ENCODE data around the gene HDAC4.

The HDAC4 gene

DNA sequence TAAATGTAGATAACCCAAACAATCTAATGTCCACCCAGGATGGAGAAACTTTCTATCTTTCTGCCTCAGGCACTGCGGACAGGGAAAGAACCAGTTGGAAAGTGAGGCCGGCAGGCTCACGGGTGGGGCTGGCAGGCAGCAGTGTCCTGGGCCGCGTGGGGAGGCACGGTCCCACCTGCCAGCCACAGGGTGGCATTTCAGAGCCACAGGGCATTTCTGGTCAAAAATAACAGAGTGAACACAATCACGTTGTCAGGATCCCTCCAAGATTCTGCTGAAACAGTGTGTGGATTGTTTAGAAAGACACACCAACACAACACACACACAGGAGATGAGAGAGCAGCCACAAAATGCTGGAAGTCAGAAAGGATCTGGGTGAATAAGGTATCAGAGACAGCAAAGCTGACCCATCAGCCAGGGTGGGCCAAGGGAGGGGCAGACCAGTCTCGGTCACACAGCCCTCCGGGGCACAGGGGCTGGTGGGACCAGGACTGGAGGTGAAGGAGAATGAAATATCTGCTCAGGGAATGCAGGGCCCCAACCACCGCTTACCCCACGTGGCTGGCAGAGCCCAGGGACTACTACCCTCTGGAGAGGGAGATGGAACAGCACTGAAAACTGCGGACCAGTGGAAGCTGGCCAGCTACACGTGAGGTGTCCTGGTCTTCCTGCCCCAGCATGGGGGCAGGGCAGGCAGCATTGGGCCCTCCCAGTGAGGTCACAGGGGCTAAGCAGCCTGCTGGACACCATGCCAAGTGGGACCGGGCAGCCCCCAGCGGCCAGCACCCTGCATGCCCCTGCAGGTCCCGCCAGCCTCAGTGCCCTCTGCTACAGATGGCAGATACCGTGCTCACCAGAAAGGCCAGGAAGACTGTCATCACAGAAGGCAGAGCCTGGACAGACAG lies 173.9 kb downstream of the HDAC4 start:
- no peak for DNase-seq (ENCODE audit: low read depth in 2 of 2, low spot score in 1 of 2)

DNA sequence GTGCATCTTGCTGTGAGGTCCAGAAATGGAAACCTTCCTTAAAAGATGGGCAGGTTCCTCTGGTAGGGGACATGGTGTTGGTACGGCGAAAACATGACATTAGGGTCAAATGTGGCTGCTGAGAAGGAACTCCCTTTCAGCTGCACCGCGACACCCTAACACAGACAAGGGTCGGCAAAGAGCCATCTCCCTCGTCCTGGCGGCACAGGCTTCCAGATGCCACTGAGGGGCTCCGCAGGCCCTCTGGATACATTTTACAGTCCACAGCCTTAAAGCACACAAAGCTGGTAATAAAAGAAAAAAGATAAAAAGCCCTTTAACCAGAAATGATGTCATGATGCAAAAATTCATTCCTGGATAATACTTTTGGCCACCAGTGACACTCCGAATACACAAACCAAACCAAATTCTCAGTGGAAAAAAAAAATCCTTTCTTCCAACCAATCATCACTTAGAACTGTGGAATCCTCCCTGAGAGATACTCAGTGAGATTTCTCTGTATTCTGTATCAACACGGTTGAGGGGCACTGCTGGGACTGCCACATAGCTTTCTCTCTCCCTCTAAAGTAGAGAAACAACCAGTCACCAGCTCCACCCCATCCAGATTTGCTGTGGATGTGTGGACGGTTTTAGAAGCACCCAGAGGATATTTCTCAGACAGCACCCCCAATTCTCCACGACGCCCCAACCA lies 174.8 kb downstream of the HDAC4 start:
- DNase-seq (ENCODE audit: low read depth in 2 of 2, low spot score in 1 of 2), result no peak

DNA sequence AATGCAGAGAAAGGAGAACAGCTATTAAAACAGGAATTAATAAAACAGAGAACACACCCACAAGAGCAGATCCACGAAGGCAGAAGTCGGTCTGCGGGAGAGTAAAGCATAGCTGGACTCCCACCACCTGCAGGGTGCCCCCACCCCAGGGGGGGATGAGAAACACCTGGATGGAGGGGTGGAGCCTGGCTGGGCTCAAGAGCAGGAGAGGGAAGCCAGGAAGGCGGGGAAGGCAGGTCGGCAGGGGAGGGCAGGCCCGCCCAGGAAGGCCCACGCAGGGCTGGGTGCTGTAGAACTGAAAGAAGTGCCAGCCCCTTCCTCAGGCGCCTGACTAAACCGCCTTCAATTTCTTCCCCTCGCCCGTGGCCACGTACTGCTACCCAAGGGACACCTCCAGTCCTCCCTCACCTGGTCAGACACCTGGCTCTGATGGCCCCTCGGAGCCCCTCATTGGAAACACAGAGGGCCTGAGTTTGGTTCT lies 175.4 kb downstream of the HDAC4 start:
- DNase-seq (ENCODE audit: low read depth in 2 of 2, low spot score in 1 of 2), result no peak

DNA sequence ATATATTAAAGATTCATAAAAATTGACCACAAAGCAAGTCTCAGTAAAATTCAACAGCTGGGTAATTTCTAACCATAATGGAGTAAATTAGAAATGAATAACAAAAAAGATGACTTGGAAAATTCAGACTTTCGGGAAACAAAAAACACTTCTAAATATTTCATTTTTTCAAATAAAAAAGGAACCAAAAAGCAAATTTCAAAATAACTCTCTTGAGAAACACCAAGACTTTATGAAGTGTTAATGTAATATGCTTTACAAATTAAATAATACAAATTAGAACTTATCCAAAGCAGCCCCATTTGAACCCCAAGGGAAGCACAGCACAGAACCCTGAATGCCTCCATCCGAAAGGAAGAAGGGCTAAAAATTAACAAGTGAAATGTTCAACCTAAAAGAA lies 175.9 kb downstream of the HDAC4 start:
- no peak for DNase-seq (ENCODE audit: low read depth in 2 of 2, low spot score in 1 of 2)

DNA sequence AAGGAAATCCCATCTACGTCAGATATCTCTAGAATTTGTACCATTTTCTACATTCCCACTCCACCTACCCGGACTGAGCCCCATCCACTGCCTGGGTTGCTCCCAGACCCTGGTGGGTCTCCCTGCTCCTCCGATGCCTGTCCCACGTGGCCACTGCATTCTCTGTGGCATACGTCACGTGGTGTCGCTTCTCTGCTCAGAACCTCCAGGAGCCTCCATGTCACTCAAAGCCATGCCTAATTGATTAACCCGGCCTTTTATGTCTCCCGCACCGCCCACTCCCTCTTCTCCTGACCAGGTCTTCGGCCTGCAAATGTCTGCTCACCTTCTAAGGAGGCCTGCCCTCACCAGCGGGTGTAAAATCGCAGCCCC lies 176.6 kb downstream of the HDAC4 start:
- no peak for DNase-seq (ENCODE audit: low read depth in 2 of 2, low spot score in 1 of 2)

DNA sequence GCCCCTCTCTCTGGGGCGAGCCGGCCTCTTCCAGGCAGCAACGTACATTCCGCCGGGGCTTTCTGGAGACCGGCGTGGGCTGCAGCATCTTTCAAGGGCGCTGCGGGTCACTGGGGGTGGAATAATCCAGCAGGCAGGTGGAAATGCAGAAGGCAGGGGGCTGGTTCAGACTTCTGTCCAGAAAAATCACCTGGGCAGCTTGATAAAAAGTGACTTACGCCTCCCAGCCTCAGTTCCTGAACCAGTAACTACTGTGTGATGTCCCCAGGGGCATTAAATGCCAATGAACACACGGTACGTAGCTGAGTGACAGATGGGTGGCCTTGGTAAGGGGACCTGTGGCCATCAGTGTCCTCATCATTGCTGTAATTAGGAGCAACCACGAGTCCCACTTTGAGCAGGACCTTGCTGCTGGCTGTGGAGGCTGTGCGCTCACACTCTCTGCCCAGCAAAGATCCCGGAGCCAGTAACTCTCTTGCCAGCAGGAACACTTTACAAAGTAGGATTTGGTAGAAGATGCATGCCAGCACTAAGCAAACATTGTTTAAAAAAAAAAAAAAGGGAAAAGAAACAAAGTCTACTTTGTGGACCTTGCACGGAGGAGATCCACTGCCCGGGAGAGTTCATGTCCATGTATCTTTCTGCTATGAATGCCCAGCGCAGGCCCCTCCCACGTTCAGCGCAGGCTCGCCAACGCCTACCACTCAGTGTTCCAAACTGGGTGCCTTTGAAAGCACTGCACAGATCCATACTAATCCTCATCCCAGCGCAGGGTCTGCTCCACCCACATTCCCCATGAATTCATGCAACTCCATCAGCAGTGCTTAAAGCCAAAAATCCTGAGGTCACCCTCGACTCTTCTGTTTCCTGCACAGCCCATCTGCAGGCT lies 177.3 kb downstream of the HDAC4 start:
- DNase-seq (ENCODE audit: low read depth in 2 of 2, low spot score in 1 of 2), result no peak

DNA sequence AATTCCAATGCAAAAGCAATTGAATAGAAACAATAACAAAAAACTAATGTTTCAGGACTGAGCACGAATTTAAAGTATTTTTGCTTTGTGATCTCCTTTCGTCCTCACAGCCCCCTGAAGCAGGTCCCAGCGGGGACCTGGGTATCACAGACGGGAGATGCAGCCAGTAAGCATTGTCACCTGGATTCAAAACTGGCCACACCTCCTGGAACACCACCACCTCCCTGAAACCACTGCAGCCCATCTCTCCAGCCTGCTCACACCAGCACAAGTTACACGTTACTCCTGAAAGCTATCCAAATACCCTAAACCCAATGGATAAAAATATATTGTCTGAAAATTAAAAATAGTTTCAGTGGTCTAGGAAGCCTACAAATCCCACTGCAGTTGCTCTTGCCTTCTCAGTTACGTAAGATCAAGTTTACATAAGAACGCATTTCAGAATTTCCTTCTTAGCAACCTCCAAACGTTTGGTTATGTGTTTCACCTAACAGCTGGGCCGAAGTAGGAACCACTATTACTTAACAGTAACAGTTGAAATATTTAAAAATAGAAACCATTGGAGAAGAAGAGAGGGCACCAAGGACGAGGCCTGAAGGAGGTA lies 178.0 kb downstream of the HDAC4 start:
- no peak for DNase-seq (ENCODE audit: low read depth in 2 of 2, low spot score in 1 of 2)

DNA sequence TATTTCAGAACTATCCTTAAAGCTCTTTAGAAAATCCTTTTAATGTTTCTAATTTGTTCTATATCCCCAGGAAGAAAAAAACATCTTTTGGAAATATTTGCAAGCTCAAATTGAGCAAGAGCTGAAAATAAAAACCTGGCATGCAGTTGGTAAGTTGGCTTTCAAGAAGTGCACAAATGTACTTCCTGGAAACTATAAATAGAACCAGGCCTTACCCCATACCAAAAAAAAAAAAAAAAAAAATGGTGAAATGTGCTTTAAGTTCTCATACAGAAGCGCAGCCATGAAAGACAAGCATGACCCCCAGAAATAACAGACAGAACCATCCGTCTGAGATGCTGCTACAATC lies 178.5 kb downstream of the HDAC4 start:
- DNase-seq (ENCODE audit: low read depth in 2 of 2, low spot score in 1 of 2), result no peak

DNA sequence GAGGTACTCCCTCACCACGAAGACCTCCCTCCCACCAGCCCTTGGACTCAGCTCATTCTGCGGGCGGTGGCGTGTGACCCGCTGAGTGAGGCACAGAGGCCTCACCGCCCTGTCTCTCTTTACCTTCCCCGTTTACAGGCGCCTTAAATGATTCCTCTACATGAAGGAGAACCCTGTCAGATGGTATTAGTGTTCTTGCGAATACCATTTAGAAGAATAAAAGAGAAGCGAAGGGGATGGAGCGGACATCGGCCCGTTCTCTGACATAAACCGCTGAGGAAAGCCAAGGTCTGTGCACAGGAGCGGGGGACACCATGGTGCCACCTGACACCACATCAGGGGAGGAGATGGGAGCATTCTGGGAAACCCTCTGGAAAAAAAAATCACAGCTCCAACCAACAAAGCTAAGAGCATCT lies 179.8 kb downstream of the HDAC4 start:
- DNase-seq (ENCODE audit: low read depth in 2 of 2, low spot score in 1 of 2), result no peak

DNA sequence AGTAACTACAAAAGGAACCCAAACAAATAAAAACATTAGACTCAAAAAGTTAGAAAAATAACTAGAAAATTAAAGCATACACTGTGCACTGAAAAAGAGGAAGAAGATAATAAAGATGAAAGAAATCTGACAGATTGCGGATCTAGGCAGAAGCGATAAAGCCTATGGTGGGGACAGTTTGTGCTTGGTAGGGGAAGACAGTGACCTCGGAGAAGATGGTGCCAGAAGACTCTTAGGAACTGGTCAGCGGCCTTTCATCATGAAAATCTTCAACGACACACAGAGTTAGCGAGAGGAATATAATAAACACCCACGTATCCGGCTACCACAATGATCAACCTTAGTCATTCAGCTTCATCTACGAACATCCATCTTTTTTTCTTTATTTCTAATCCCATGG lies 180.5 kb downstream of the HDAC4 start:
- no peak for DNase-seq (ENCODE audit: low read depth in 2 of 2, low spot score in 1 of 2)

DNA sequence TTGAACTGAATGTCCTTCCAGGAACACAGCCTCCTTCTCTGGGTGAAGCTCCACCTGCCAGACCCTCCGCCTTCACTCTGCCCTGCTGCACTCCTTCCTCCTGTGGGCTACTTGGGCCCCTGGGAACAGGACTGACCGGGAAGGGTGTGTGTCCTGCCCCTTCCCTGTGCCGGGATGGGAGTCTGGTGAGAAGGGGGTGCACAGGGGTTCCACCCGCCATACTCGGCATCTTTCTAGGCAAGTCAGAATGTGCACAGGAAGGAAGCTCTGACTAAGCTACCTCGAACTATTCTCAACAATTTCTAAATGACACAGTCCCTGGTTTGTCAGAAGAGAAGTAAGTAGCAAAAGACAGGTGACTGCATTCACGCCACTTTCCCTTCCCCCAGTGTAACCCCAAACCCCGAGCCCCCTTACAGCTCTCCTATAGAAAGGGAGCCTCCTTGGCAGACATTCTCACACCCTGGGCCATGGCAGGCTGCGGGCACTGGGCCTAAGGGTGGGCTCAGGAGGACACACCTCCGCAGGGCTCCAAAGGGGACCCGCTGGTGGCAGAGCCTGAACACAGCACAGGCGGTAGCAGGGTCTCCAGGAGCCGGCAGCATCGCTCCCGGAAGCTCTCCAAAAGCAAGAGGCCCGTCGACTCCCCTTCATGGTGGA lies 184.1 kb downstream of the HDAC4 start:
- no peak for DNase-seq (ENCODE audit: low read depth in 2 of 2, low spot score in 1 of 2)

DNA sequence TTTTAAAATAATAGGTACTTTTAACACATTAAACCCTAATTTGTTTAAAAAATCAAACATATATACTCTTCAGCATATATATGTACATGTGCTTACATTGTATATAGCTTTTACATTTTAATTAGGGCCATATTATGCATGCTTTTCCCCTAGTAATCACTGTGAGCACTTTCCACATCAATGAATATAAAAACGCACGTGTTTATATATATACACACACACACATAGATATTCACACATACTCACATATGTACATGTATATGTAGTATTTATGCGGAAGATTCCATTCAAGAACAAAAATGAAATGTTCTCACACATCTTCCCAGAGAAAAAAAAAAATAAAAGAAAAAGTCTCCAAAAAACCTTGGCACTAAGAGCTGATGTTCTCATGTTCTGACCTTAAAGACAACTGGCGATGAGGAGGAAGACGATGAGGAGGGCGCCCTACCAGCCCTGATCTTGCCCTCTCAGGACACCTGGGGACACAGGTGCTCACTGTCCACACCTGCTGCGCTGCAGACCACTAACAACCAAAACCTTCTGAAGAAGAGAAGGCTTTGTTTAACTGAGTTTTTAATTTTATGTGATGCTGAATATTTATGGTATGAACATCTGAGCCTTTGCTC lies 184.7 kb downstream of the HDAC4 start:
- DNase-seq (ENCODE audit: low read depth in 2 of 2, low spot score in 1 of 2), result no peak

DNA sequence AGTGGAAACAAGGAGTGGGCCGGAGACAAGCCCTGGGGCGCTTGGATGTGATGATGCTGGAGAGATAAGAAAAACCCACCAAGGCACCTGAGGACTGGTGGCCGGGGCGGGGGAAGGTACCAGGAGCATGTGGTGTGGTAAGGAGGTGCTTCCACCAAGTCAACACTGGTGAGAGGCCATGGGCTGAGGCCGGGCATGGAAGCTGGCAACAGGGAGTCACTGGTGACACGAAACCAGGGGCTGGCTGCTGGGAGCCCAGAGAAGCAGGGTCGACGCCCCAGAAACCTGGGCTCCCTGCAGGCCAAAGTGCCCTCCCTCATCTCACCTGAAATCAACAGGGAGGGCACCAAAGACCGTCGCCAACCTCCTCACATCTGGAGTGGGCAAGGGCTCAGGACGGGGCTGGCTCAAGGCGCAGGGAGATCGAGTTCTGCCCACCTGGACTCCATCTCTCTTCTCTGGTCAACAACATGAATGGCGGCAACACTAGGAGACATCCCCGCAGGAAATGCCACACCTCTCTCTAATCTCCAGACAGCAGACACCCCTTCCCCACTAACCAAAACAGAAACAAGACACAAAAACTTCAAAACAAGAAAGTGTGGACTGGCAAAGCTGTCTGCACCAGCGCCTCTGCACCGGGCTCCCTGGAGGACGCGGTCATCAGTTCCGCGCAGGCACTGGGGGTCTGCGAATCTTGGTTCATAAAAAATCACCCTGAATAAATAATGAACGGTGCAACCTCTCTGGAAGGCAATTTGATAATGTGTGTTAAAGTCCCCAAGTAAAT lies 185.5 kb downstream of the HDAC4 start:
- DNase-seq (ENCODE audit: low read depth in 2 of 2, low spot score in 1 of 2), result no peak

DNA sequence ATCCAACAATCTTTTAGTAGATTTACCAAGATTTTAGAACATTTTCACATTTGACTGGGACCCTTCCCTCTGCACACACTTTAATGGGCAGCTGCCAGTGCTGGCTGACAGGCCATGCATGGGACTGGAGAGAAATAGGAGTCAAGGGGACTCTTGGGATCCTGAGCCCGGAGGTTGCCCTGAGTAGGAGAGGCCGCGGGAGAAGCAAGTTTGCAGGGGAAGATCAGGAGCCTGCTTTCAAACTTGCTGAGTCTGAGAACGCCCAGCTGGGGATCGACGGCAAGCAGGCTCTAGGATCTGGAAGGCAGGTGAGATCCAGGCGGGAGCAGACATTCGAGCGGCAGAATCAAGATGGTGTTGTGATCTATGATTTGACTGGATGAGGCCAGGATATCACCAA lies 186.1 kb downstream of the HDAC4 start:
- no peak for DNase-seq (ENCODE audit: low read depth in 2 of 2, low spot score in 1 of 2)

DNA sequence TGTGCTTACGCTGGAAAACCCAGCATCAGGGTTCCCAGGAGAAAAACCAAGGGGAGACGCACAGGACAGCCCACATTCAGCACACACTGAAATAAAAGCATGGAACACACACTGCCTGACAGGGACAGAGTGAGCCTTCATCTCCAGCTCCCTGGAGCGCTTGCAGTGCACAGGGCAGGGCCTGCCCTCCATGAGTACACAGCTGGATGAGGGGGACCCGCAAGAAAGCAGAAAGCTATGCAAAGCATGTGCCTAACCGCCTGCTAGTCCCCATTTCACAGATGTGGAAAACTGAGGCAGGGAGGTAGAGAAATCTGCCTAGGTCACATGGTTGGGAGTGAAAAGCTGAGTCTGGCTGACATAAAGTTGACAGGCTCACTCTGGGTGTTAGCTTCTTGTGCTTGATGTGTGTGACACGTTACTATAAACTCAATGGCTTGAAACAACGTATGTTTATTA lies 187.1 kb downstream of the HDAC4 start:
- DNase-seq (ENCODE audit: low read depth in 2 of 2, low spot score in 1 of 2), result no peak

DNA sequence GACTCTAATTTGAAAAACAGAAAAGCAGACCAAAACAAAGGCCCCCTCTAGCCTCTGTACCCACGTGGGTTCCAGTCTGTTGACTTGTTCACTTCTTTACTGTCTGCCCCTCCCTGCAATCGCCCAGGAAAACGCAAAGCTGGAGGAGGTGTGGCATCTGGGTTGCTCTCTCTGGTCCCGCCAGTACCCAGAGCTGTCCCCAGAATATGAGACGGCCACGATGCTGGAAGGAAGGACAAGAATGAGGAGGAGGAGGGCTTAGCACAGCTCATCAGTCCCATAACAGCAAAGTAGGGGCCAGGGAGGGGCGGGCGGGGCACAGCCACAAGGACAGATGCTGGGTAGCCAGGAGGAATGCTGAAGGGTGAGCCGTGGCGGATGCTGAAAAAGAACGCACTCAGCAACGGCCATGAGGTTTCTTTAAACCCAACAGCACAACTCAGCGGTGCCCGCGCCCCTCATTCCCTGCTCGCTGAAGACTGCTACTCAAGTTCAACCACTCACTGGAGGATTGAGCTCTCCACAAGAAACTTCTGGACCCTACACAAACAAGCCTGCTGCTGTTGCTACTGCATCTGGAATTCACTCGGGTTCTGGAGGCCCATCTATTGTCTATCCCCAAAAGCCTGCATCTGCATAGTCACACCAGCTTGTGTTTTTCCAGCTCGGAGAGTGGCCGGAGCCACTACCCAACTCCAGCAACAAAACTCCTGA lies 187.7 kb downstream of the HDAC4 start:
- DNase-seq (ENCODE audit: low read depth in 2 of 2, low spot score in 1 of 2), result no peak

DNA sequence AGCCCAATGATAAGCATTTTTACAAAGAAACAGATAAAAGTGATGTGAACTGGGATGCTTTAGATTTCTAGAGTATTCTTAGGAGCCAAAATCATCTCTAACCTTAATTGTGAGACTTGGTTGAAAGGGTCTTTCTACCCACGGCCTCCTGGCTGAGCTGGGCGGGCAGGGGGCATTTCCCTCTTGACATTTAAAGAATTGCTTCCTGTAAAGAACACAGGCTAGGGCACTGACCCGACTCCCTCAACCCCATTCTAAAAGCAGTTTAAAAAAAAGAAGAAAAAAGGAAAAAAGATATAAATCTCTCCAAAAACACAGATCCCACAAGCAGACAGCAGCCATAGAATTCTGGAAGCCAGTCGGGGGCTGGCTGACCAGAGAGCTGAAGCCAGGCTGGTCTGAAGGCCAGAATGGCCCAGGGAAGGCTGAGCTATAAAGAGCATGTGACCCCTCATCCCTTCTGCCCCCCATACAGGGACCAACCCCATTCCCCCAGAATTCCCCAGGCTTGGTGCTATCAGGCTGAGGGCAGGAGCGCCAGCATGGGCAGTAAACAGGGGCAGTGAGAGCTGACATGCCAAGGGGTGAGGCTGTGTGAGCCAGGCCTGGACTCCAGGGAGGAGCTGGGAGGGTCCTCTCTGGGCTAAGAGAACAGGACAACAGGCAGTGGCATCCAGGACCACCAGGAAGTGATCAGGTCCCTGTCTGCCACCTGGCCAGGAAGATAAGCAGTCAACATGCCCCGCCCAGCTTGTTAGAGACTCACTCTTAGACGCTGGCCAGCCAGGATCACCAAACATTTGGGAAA lies 188.5 kb downstream of the HDAC4 start:
- DNase-seq (ENCODE audit: low read depth in 2 of 2, low spot score in 1 of 2), result no peak
